Epithelial cell of esophagus (primary cell): ENCODE data around the gene MEIS1.

ENCODE experiments used
- DNase-seq: peaks from one replicate; pipeline ENCODE4 v3.0.0; 2010; ENCODE audit warnings: low read depth
- H3K4me3 ChIP-seq: 2 replicates; pipeline ENCODE4 v1.5.1; 2011; ENCODE audit warnings: mild to moderate bottlenecking, low read length, control low read depth
- CTCF ChIP-seq: IDR thresholded peaks from 2 replicates; pipeline ENCODE4 v1.5.1; 2011; ENCODE audit warnings: low read depth, mild to moderate bottlenecking, low read length, control low read depth, inconsistent platforms; ENCODE audit not compliant: insufficient read depth; ENCODE audit errors: missing control alignments

MEIS1 gene

GRCh38 chr2:66595556-66595955 lies 160.6 kb downstream of the MEIS1 start:
- TF ChIP-seq CTCF, result no peak
- DNase-seq, result no peak
- no peak overlapping the region for H3K4me3 ChIP-seq

- DNase-seq, result peak; percentile 15
- TF ChIP-seq CTCF, result no peak
- H3K4me3 ChIP-seq, result no peak overlapping the region
Observed at GRCh38 chr2:66596256-66596655, 161.3 kb downstream of the MEIS1 start.

GRCh38 chr2:66601624-66602023 lies 166.7 kb downstream of the MEIS1 start:
- no peak for TF ChIP-seq CTCF
- H3K4me3 ChIP-seq, result no peak overlapping the region
- peak; percentile 65 for DNase-seq

GRCh38 chr2:66602341-66602740 lies 167.4 kb downstream of the MEIS1 start:
- TF ChIP-seq CTCF, result no peak
- H3K4me3 ChIP-seq, result no peak overlapping the region
- DNase-seq, result no peak

- TF ChIP-seq CTCF, result no peak
- H3K4me3 ChIP-seq, result no peak overlapping the region
- no peak for DNase-seq
Observed at GRCh38 chr2:66604326-66604725, 169.4 kb downstream of the MEIS1 start.

- TF ChIP-seq CTCF, result no peak
- H3K4me3 ChIP-seq, result no peak overlapping the region
- no peak for DNase-seq
Observed at GRCh38 chr2:66604976-66605375, 170.1 kb downstream of the MEIS1 start.

- DNase-seq, result no peak
- no peak for TF ChIP-seq CTCF
- no peak overlapping the region for H3K4me3 ChIP-seq
Observed at GRCh38 chr2:66607152-66607551, 172.2 kb downstream of the MEIS1 start.
